ENCODE results near the gene COMP. TPM values are rescaled to one million over a fixed set of nuclear protein-coding genes. Genes with fewer than 3 reads are reported as not detected.
"Not testable (repeated sequence)": the region's sequence is repeated elsewhere in the genome, so short reads cannot be mapped to it uniquely, and the experiment has no call there.

Gene COMP
- total RNA-seq, 4 donors from 2014 or later = 1.3 to 8.0 (median 5.3) TPM; not detected in 1

- H3K4me1 ChIP-seq = peaks cover 22 to 34% (median 26%) of the 10 kb centered on the region in 3 donors
- intact Hi-C loops (cut with DNase I) = no loop called here
- TF ChIP-seq CTCF (IDR thresholded peaks at IDR 0.05) (no peak), POLR2A (IDR thresholded peaks at IDR 0.05) (no peak)
- WGBS, 2 donors = 92 to 96% methylated on average over 2 of the region's 2 CpGs
- no peaks in the 10 kb centered on the region for H3K27me3 ChIP-seq
- H3K9me3 ChIP-seq = peaks cover 0 to 15% (median 13%) of the 10 kb centered on the region in 3 donors
- H3K36me3 ChIP-seq = peaks cover 0 to 7% (median 0%) of the 10 kb centered on the region in 3 donors
- no peak overlapping the region for H3K27ac ChIP-seq
- DNase-seq = no peak
- H3K4me3 ChIP-seq = no peak overlapping the region
These were observed 39.4 kb upstream of the COMP start for GRCh38 chr19:18830488-18830887.

DNA sequence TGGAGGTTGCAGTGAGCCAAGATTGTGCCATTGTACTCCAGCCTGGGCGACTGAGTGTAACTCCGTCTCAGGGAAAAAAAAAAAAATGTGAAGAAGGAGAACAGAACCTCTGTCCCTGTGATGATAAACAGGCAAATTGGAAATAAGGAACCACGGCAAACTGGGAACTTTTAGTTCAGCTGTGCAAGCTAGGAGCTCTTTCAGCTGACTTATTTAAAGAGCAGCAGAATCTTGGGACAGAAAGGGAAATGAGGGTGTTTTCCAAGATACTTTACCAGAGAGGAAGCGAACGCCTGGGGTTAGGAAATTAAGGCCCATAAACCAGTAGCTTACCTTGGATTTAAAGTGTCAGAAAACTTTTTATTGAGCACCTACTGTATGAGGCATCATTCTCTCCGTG lies 37.7 kb upstream of the COMP start:
- no peak for TF ChIP-seq POLR2A (IDR thresholded peaks at IDR 0.05)
- TF ChIP-seq CTCF (IDR thresholded peaks at IDR 0.05) = no peak
- no peak overlapping the region for H3K4me3 ChIP-seq
- intact Hi-C loops (cut with DNase I) = no loop called here
- H3K36me3 ChIP-seq = no peaks in the 10 kb centered on the region
- H3K9me3 ChIP-seq = peaks cover 0 to 15% (median 13%) of the 10 kb centered on the region in 3 donors
- WGBS, 2 donors = 56 to 62% methylated on average over 6 of the region's 6 CpGs
- peaks cover 5 to 17% (median 12%) of the 10 kb centered on the region in 3 donors for H3K4me1 ChIP-seq
- no peak for DNase-seq
- H3K27me3 ChIP-seq = no peaks in the 10 kb centered on the region
- H3K27ac ChIP-seq = no peak overlapping the region

GRCh38 chr19:18817574-18817973 lies 26.5 kb upstream of the COMP start:
- Histone ChIP-seq H3K4me3 (no peak overlapping the region), H3K27ac (no peak overlapping the region), H3K27me3 (peaks cover 0 to 6% (median 0%) of the 10 kb centered on the region in 4 donors), H3K36me3 (no peaks in the 10 kb centered on the region), H3K4me1 (no peaks in the 10 kb centered on the region), H3K9me3 (no peaks in the 10 kb centered on the region)
- TF ChIP-seq POLR2A (IDR thresholded peaks at IDR 0.05) = no peak
- TF ChIP-seq CTCF (IDR thresholded peaks at IDR 0.05) = no peak
- no peak for DNase-seq
- intact Hi-C loops (cut with DNase I) = no loop called here
- 74 to 77% methylated on average over 9 of the region's 9 CpGs for WGBS, 2 donors

GRCh38 chr19:18816645-18817044 lies 25.5 kb upstream of the COMP start:
- H3K9me3 ChIP-seq; H3K36me3 ChIP-seq; H3K4me1 ChIP-seq; intact Hi-C loops (cut with DNase I); H3K27ac ChIP-seq; DNase-seq; H3K4me3 ChIP-seq: not testable (repeated sequence)
- H3K27me3 ChIP-seq = peaks cover 0 to 15% (median 0%) of the 10 kb centered on the region in 4 donors
- 82 to 93% methylated on average over 2 to 3 of the region's 4 CpGs for WGBS, 2 donors

- Histone ChIP-seq H3K36me3 (no peaks in the 10 kb centered on the region), H3K4me1 (no peaks in the 10 kb centered on the region), H3K9me3 (no peaks in the 10 kb centered on the region), H3K27ac (no peak overlapping the region), H3K27me3 (peaks cover 0 to 18% (median 0%) of the 10 kb centered on the region in 4 donors), H3K4me3 (no peak overlapping the region)
- intact Hi-C loops (cut with DNase I) = no loop called here
- WGBS, 2 donors = 86 to 89% methylated on average over 5 of the region's 5 CpGs
- TF ChIP-seq POLR2A (IDR thresholded peaks at IDR 0.05) (no peak), CTCF (IDR thresholded peaks at IDR 0.05) (no peak)
- no peak for DNase-seq
These were observed 24.6 kb upstream of the COMP start for GRCh38 chr19:18815673-18816072.

DNA sequence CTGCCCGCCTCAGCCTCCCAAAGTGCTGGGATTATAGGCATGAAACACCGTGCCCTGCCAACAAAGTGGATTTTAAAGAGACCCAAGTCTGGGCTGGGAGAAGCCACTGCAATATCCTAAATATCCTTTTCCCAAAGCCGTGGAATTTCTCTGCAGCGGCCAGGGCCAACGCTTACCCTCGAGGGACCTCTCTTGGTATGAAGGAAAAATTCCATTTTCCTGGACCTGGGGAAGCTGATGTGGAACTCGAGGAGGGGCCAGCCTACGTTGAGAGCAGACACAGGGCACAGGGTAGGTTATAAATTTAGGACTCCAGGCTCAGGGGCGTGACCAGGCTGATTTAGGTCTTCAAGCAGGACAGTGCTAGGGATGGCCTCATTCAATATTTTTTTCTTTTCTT lies 23.0 kb upstream of the COMP start:
- intact Hi-C loops (cut with DNase I) = no loop called here
- TF ChIP-seq POLR2A (IDR thresholded peaks at IDR 0.05) = no peak
- no peak for TF ChIP-seq CTCF (IDR thresholded peaks at IDR 0.05)
- H3K4me3 ChIP-seq = no peak overlapping the region
- no peak for DNase-seq
- peaks cover 0 to 13% (median 2%) of the 10 kb centered on the region in 3 donors for H3K4me1 ChIP-seq
- peaks cover 0 to 25% (median 0%) of the 10 kb centered on the region in 4 donors for H3K27me3 ChIP-seq
- 46 to 55% methylated on average over 4 to 7 of the region's 9 CpGs for WGBS, 2 donors
- H3K9me3 ChIP-seq = no peaks in the 10 kb centered on the region
- H3K36me3 ChIP-seq = no peaks in the 10 kb centered on the region
- H3K27ac ChIP-seq = no peak overlapping the region

- H3K27ac ChIP-seq; DNase-seq; H3K36me3 ChIP-seq; H3K4me3 ChIP-seq; intact Hi-C loops (cut with DNase I); H3K9me3 ChIP-seq: not testable (repeated sequence)
- H3K27me3 ChIP-seq = peaks cover 0 to 25% (median 0%) of the 10 kb centered on the region in 4 donors
- H3K4me1 ChIP-seq = peaks cover 0 to 18% (median 3%) of the 10 kb centered on the region in 3 donors
- 93 to 96% methylated on average over 5 of the region's 5 CpGs for WGBS, 2 donors
These were observed 20.5 kb upstream of the COMP start for GRCh38 chr19:18811638-18812037.

Data from esophagus squamous epithelium (tissue), 5 donors.